HepG2 (cell line): ENCODE data around the gene S100A7. TPM values are rescaled to one million over a fixed set of nuclear protein-coding genes. Genes with fewer than 3 reads are reported as not detected.

Experiments used
- ATAC-seq: fragments of 200-7000 bp; cut with Tn5 transposase; 3 replicates; pipeline ENCODE4 v1.9.1; 2020; ENCODE audit warnings: mild to moderate bottlenecking, moderate library complexity
- BruUV-seq: library from RNA; stranded (reverse); fragments of 400-500 nt; replicated peaks from 2 replicates; lab custom pipeline; 2021; lab: Mats Ljungman, UMichigan
- CTCF ChIA-PET: fragments of 300-600 bp; formaldehyde crosslinking; extraction: SDS; loops from one replicate; lab custom pipeline; 2021; ENCODE audit warnings: low total read pairs, inconsistent platforms, low intra/inter-chr PET ratio; lab: Yijun Ruan, JAX
- POLR2A ChIA-PET: fragments of 350-600 bp; sonication (Branson Sonifier 250); formaldehyde crosslinking; loops from one replicate; lab custom pipeline; 2020; ENCODE audit warnings: antibody characterized with exemption, inconsistent platforms; lab: Yijun Ruan, JAX
- DNase-seq: peaks from one replicate; pipeline ENCODE4 v3.0.0-alpha.2; 2015; ENCODE audit warnings: low spot score
- FAIRE-seq: peaks from 3 replicates; lab custom pipeline; 2011; peaks lifted over from hg19 to GRCh38; lab: Jason Lieb, UNC
- H2AFZ ChIP-seq: one replicate; pipeline ENCODE4 v1.6.1; 2011; ENCODE audit warnings: low read length, inconsistent platforms
- H3K27ac ChIP-seq: fragments of 300-600 bp; 3 replicates; pipeline ENCODE4 v1.8.0; 2011; ENCODE audit warnings: mixed run types, mild to moderate bottlenecking, mixed read lengths, low read length, inconsistent platforms; ENCODE audit not compliant: insufficient read depth; ENCODE audit errors: extremely low read length
- H3K27me3 ChIP-seq, 2 experiments: fragments of 200-600 bp in 1 of 2; 2 replicates in 1 of 2; 3 replicates in 1 of 2; pipeline versions ENCODE4 v1.6.0 to v1.8.0; 2011; ENCODE audit warnings: low read length in 2 of 2, mild to moderate bottlenecking in 2 of 2, moderate library complexity in 2 of 2, inconsistent platforms in 1 of 2; ENCODE audit not compliant: insufficient read depth in 2 of 2, control insufficient read depth in 1 of 2
- H3K36me3 ChIP-seq, 2 experiments: fragments of 200-600 bp in 1 of 2; replicated peaks in 1 of 2; 2 replicates in 1 of 2; 3 replicates in 1 of 2; pipeline versions ENCODE4 v1.5.1 to v1.8.0; 2011; ENCODE audit warnings: low read length in 2 of 2, inconsistent platforms in 1 of 2; ENCODE audit not compliant: insufficient read depth in 2 of 2, control insufficient read depth in 1 of 2
- H3K4me1 ChIP-seq: 2 replicates; pipeline ENCODE4 v1.5.1; 2012; ENCODE audit warnings: low read length, inconsistent platforms; ENCODE audit not compliant: insufficient read depth
- H3K4me2 ChIP-seq: 2 replicates; pipeline ENCODE4 v1.6.0; 2011; ENCODE audit warnings: low read depth, low read length, inconsistent platforms
- H3K4me3 ChIP-seq, 3 experiments: fragments of 200-600 bp in 1 of 3; sonication (generic), shearing (Covaris generic) in 1 of 3; replicated peaks in 1 of 3; 2 replicates each; pipeline ENCODE4 v1.5.1; 2011 to 2016; ENCODE audit warnings: low read length in 3 of 3, inconsistent platforms in 2 of 3, low read depth in 2 of 3, mild to moderate bottlenecking in 2 of 3, control low read depth in 1 of 3, mixed read lengths in 1 of 3; ENCODE audit not compliant: insufficient read depth in 1 of 3
- H3K79me2 ChIP-seq: one replicate; pipeline ENCODE4 v1.6.1; 2011; ENCODE audit warnings: low read length, inconsistent platforms; ENCODE audit not compliant: insufficient read depth
- H3K9ac ChIP-seq: 2 replicates; pipeline ENCODE4 v1.6.0; 2011; ENCODE audit warnings: mild to moderate bottlenecking, low read depth, low read length, inconsistent platforms; ENCODE audit not compliant: insufficient read depth
- H3K9me3 ChIP-seq: 2 replicates; pipeline ENCODE4 v1.5.1; 2012; ENCODE audit warnings: mild to moderate bottlenecking, low read length
- H4K20me1 ChIP-seq: 2 replicates; pipeline ENCODE4 v1.6.0; 2011; ENCODE audit warnings: inconsistent platforms, mild to moderate bottlenecking, low read length, moderate library complexity; ENCODE audit not compliant: insufficient read depth
- FUBP1 ChIP-seq: sonication (generic); formaldehyde crosslinking; IDR thresholded peaks from 2 replicates; pipeline ENCODE4 v1.5.1; 2020; ENCODE audit warnings: missing genetic modification reagents, mild to moderate bottlenecking, borderline replicate concordance
- KLF13 ChIP-seq: sonication (generic); formaldehyde crosslinking; IDR thresholded peaks from 2 replicates; pipeline ENCODE4 v1.4.0; 2020; ENCODE audit warnings: mild to moderate bottlenecking, missing genetic modification reagents
- MAX ChIP-seq: IDR thresholded peaks from 2 replicates; pipeline ENCODE4 v1.6.1; 2012; ENCODE audit warnings: inconsistent platforms
- NFKBIZ ChIP-seq: IDR thresholded peaks from 2 replicates; pipeline ENCODE4 v1.6.1; 2018; ENCODE audit warnings: missing genetic modification reagents, missing compliant biosample characterization
- PITX1 ChIP-seq: sonication (generic); formaldehyde crosslinking; IDR thresholded peaks from 2 replicates; pipeline ENCODE4 v1.5.1; 2020; ENCODE audit warnings: mild to moderate bottlenecking, missing genetic modification reagents
- TEAD3 ChIP-seq: optimal IDR thresholded peaks from 2 replicates; pipeline ENCODE3; 2016; ENCODE audit warnings: borderline replicate concordance
- TFDP2 ChIP-seq: sonication (generic); formaldehyde crosslinking; IDR thresholded peaks from 2 replicates; pipeline ENCODE4 v1.4.0; 2020; ENCODE audit warnings: missing genetic modification reagents
- YEATS2 ChIP-seq: sonication (generic); formaldehyde crosslinking; IDR thresholded peaks from 2 replicates; pipeline ENCODE4 v1.4.0; 2020; ENCODE audit warnings: missing genetic modification reagents, borderline replicate concordance
- ZFX ChIP-seq: sonication (generic); formaldehyde crosslinking; IDR thresholded peaks from 2 replicates; pipeline ENCODE4 v1.4.0; 2020; ENCODE audit warnings: mild to moderate bottlenecking, low read depth, missing genetic modification reagents, moderate library complexity
- ZNF615 ChIP-seq: sonication (generic); formaldehyde crosslinking; IDR thresholded peaks from 2 replicates; pipeline ENCODE4 v1.5.0; 2020; ENCODE audit warnings: mild to moderate bottlenecking, missing genetic modification reagents, borderline replicate concordance
- ZNF883 ChIP-seq: sonication (generic); formaldehyde crosslinking; IDR thresholded peaks from 2 replicates; pipeline ENCODE4 v1.5.1; 2020; ENCODE audit warnings: mild to moderate bottlenecking, missing genetic modification reagents; ENCODE audit errors: not compliant biosample characterization
- ZSCAN22 ChIP-seq: sonication (generic); formaldehyde crosslinking; IDR thresholded peaks from 2 replicates; pipeline ENCODE4 v1.4.0; 2020; ENCODE audit warnings: mild to moderate bottlenecking, missing genetic modification reagents
- in situ Hi-C: cut with HindIII; loops from 2 replicates; pipeline ENCODE4 v1.10.0; 2017; ENCODE audit warnings: low pct_unique_long_range_greater_than_20kb; ENCODE audit not compliant: extremely low pct_ligation_motif_present
- intact Hi-C: fragments of 100-400 bp; cut with micrococcal nuclease; formaldehyde crosslinking; loops from one replicate; pipeline ENCODE4 v1.10.0; 2022; ENCODE audit not compliant: unreplicated experiment
- polyA plus RNA-seq, 8 experiments: library from polyadenylated mRNA; depleted of rRNA in 3 of 8; stranded (reverse) in 7 of 8; unstranded in 1 of 8; fragments of >200 nt; fragmentation: Illumina TruSeq in 4 of 8; extraction: Trizol in 4 of 8; gene quantifications; 2 replicates each; pipeline versions ENCODE4 v1.2.1 to v1.2.3, GENCODE V29; 2011 to 2016; ENCODE audit warnings: low read depth in 4 of 8, missing spikeins in 1 of 8, mixed read lengths in 1 of 8; ENCODE audit not compliant: insufficient read depth in 1 of 8
- total RNA-seq, 5 experiments: library from RNA; depleted of rRNA; stranded (reverse); fragments of >200 nt; fragmentation: Illumina TruSeq; extraction: Trizol; gene quantifications; 2 replicates each; pipeline ENCODE4 v1.2.3, GENCODE V29; 2016; ENCODE audit warnings: low read depth in 1 of 5

Gene S100A7
- total and polyA plus RNA-seq, 2 of the 13 experiments (the other 11 are each of a cell fraction or from before 2014, with no cell fraction given): not detected

GRCh38 chr1:153439273-153439672 lies 21.2 kb downstream of the S100A7 start:
- Histone ChIP-seq H3K27me3 (0 out of 5 replicates have a peak, but pooled peaks cover 0 to 3% of the 10 kb centered on the region in 2 experiments), H3K27ac (no peak overlapping the region), H3K4me1 (no peaks in the 10 kb centered on the region), H4K20me1 (no peaks in the 10 kb centered on the region), H2AFZ (no peak overlapping the region), H3K79me2 (no peaks in the 10 kb centered on the region), H3K36me3 (no peaks in the 10 kb centered on the region), H3K9ac (no peak overlapping the region), H3K9me3 (no peaks in the 10 kb centered on the region), H3K4me2 (no peak overlapping the region), H3K4me3 (no peak overlapping the region)
- intact Hi-C loops: no loop called here
- ATAC-seq: no peak
- FAIRE-seq: no peak
- in situ Hi-C loops: no loop called here
- ChIA-PET POLR2A (no interaction called here), CTCF (no interaction called here)
- DNase-seq: no peak
- TF ChIP-seq KLF13 (CRISPR knock-in tag) (no peak), YEATS2 (CRISPR knock-in tag) (no peak), FUBP1 (CRISPR knock-in tag) (no peak), ZFX (CRISPR knock-in tag) (no peak), ZSCAN22 (no peak), PITX1 (CRISPR knock-in tag) (no peak), ZNF615 (no peak), ZNF883 (CRISPR knock-in tag) (no peak), TEAD3 (CRISPR knock-in tag) (no peak), MAX (no peak), NFKBIZ (no peak), TFDP2 (CRISPR knock-in tag) (no peak)
- BruUV-seq: no TSS peak
